Gastroesophageal sphincter (tissue), 3 donors: ENCODE measurements around the gene TTLL3.

Experiments
- POLR2A ChIP-seq, 2 donors: fragments of 450-650 bp; IDR thresholded peaks; one replicate each; pipeline ENCODE4 v1.6.1; 2017; ENCODE audit warnings: antibody characterized with exemption in 2 of 2, mild to moderate bottlenecking in 2 of 2, moderate library complexity in 1 of 2
- TF ChIP-seq, protein P1 (sequence below), 4 experiments: fragments of 200-600 bp in 2 of 4; fragments of 450-650 bp in 2 of 4; sonication (generic) in 1 of 4; IDR thresholded peaks; one replicate each; pipeline ENCODE4 v1.5.1; 2017 to 2019; ENCODE audit warnings: antibody characterized with exemption in 4 of 4, mild to moderate bottlenecking in 2 of 4, moderate library complexity in 2 of 4

DNA sequence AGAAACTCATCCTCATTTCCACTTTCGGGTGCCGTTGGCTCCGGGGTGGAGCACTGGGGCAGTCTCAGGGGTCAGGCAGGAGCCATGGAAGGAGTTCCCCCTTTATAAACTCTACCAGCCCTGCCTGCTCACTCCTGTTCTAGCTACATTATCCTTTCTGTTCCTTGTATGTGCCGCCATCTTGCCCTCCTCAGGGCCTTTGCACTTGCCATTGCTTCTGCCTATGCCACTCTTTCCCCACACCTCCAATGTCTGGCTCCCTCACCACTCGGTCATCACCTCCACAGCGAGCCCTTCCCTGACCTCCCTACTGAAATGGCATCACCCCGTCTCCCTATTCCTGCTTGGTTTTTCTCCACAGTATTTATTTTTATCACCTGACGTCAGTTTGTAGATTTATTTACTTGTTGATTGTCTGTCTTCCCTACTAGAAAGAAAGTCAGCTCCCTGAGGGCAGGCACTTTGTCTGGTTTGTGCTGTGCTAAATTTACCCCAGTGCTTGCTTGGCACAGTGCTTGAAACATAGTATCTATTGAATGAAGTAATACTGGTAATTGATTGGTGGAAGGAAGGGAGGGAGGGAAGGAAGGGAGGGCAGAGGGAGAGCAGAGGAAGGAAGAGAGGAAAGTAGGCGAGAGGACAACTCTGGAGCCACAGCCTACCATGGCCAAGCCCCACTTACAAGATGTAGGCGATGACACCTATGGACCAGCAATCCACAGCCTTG is 49.1 kb upstream of the TTLL3 start:
- TF ChIP-seq, protein P1, sequence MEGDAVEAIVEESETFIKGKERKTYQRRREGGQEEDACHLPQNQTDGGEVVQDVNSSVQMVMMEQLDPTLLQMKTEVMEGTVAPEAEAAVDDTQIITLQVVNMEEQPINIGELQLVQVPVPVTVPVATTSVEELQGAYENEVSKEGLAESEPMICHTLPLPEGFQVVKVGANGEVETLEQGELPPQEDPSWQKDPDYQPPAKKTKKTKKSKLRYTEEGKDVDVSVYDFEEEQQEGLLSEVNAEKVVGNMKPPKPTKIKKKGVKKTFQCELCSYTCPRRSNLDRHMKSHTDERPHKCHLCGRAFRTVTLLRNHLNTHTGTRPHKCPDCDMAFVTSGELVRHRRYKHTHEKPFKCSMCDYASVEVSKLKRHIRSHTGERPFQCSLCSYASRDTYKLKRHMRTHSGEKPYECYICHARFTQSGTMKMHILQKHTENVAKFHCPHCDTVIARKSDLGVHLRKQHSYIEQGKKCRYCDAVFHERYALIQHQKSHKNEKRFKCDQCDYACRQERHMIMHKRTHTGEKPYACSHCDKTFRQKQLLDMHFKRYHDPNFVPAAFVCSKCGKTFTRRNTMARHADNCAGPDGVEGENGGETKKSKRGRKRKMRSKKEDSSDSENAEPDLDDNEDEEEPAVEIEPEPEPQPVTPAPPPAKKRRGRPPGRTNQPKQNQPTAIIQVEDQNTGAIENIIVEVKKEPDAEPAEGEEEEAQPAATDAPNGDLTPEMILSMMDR (IDR thresholded peaks at IDR 0.05) = no peak
- TF ChIP-seq POLR2A (IDR thresholded peaks at IDR 0.05) = no peak
